HEK293T (cell line): Measurements from ENCODE around the gene DHRS4.
"Not testable (repeated sequence)": the region's sequence is repeated elsewhere in the genome, so short reads cannot be mapped to it uniquely, and the experiment has no call there.

Experiments
- ARNT ChIP-seq: fragments of 450-650 bp; IDR thresholded peaks from 2 replicates; pipeline ENCODE4 v1.6.1; 2017; ENCODE audit warnings: mild to moderate bottlenecking
- CTBP1 ChIP-seq: fragments of 450-650 bp; IDR thresholded peaks from 2 replicates; pipeline ENCODE4 v1.6.1; 2016; ENCODE audit warnings: borderline replicate concordance
- ELF4 ChIP-seq: fragments of 450-650 bp; IDR thresholded peaks from 2 replicates; pipeline ENCODE4 v1.6.1; 2017; ENCODE audit warnings: antibody characterized with exemption
- FOXK2 ChIP-seq: fragments of 450-650 bp; IDR thresholded peaks from 2 replicates; pipeline ENCODE4 v1.6.1; 2016; ENCODE audit warnings: mild to moderate bottlenecking
- SP1 ChIP-seq: fragments of 450-650 bp; IDR thresholded peaks from 2 replicates; pipeline ENCODE4 v1.6.1; 2017
- TARDBP ChIP-seq: fragments of 450-650 bp; IDR thresholded peaks from 2 replicates; pipeline ENCODE4 v1.6.1; 2016

DNA sequence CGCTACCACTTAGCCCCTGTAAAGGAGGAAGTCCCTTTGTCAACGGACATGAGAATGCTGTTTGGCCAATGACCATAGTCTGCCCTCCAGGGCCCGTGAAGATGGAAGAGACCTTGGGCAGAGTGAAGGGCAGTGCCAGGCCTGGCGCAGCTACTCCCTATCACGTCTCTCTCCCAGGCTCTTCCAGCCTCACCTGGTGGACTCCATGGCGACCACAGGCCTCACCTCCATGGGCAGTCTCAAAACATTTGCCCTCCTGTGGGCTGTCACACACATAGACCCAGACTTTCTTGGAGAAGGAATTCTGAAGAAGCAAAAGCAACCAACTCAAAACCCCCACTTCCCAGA is 480 bp upstream of the DHRS4 start:
- TF ChIP-seq CTBP1, FOXK2, ELF4, TARDBP, ARNT, SP1: not testable (repeated sequence)
